SHP77 treated with DMSO at 0.1 percent for 48 hours (cell line): ENCODE data around the gene EMC9.

Source experiments
- DNase-seq: peaks from one replicate; lab custom pipeline; 2025; lab: John Stamatoyannopoulos, UW

The EMC9 gene

GRCh38 chr14:24131549-24131966, 9.8 kb downstream of the EMC9 start:
- DNase-seq = no peak

- DNase-seq = peak; percentile 61
Observed at GRCh38 chr14:24130717-24131548, 10.5 kb downstream of the EMC9 start.

GRCh38 chr14:24130380-24130716, 11.0 kb downstream of the EMC9 start, which contains the start of gene FITM1:
FITM1 (plus strand) TSS chr14:24130659; CDS start chr14:24131564, 905 bp downstream.
- DNase-seq = no peak

GRCh38 chr14:24129410-24129998, 11.9 kb downstream of the EMC9 start:
- DNase-seq = no peak

GRCh38 chr14:24127673-24128072, 13.7 kb downstream of the EMC9 start:
- no peak for DNase-seq

GRCh38 chr14:24126939-24127338, 14.5 kb downstream of the EMC9 start:
- no peak for DNase-seq

- no peak for DNase-seq
Observed at GRCh38 chr14:24123424-24124417, 17.7 kb downstream of the EMC9 start.

GRCh38 chr14:24122898-24123297, 18.5 kb downstream of the EMC9 start:
- no peak for DNase-seq

- no peak for DNase-seq
Observed at GRCh38 chr14:24122416-24122815, 19.0 kb downstream of the EMC9 start.

- no peak for DNase-seq
Observed at GRCh38 chr14:24121210-24121609, 20.2 kb downstream of the EMC9 start.

GRCh38 chr14:24119691-24120090, 21.7 kb downstream of the EMC9 start:
- no peak for DNase-seq

- no peak for DNase-seq
Observed at GRCh38 chr14:24117179-24117578, 24.2 kb downstream of the EMC9 start.

GRCh38 chr14:24116128-24116814, 25.1 kb downstream of the EMC9 start:
- no peak for DNase-seq

- DNase-seq = no peak
Observed at GRCh38 chr14:24115422-24116127, 25.8 kb downstream of the EMC9 start.

- DNase-seq = peak; percentile 100
Observed at GRCh38 chr14:24114532-24115421, 26.6 kb downstream of the EMC9 start, which contains the start of the genes DCAF11 and NRL. DCAF11 (plus strand) TSS chr14:24114777; CDS start chr14:24115595, 818 bp downstream. NRL (minus strand) TSS chr14:24114949; CDS start chr14:24082848, 32,101 bp downstream.

GRCh38 chr14:24113801-24114531, 27.4 kb downstream of the EMC9 start:
- DNase-seq = peak; percentile 98

GRCh38 chr14:24113379-24113800, 28.0 kb downstream of the EMC9 start:
- DNase-seq = peak; percentile 50

- DNase-seq = no peak
Observed at GRCh38 chr14:24110523-24110922, 30.9 kb downstream of the EMC9 start.

- DNase-seq = no peak
Observed at GRCh38 chr14:24110060-24110459, 31.3 kb downstream of the EMC9 start.
